GM18951 (cell line): ENCODE data around the gene ADAMTS12.

ENCODE experiments used
- POLR2A ChIP-seq: IDR thresholded peaks from 4 replicates; pipeline ENCODE4 v1.6.1; 2011; ENCODE audit warnings: mild to moderate bottlenecking; ENCODE audit not compliant: insufficient read length, insufficient read depth; ENCODE audit errors: extremely low read depth
- in situ Hi-C: fragments of 300-500 bp; cut with MboI; formaldehyde crosslinking; loops from one replicate; pipeline ENCODE4 v1.12.0; 2022; ENCODE audit warnings: low sequenced_read_pairs, mixed read lengths, inconsistent platforms; ENCODE audit not compliant: unreplicated experiment

The ADAMTS12 gene

GRCh38 chr5:33691856-33692255, 199.9 kb downstream of the ADAMTS12 start:
- in situ Hi-C loops, result no loop called here
- no peak for TF ChIP-seq POLR2A

GRCh38 chr5:33690374-33691135, 201.2 kb downstream of the ADAMTS12 start:
- no peak for TF ChIP-seq POLR2A
- in situ Hi-C loops, result no loop called here

GRCh38 chr5:33688526-33688925, 203.3 kb downstream of the ADAMTS12 start:
- TF ChIP-seq POLR2A, result no peak

GRCh38 chr5:33688066-33688465, 203.7 kb downstream of the ADAMTS12 start:
- in situ Hi-C loops, result no loop called here
- no peak for TF ChIP-seq POLR2A

More at GRCh38 chr5:33688526-33688925, 203.3 kb downstream of the ADAMTS12 start:
- in situ Hi-C loops, result no loop called here

GRCh38 chr5:33685873-33686755, 205.7 kb downstream of the ADAMTS12 start:
- in situ Hi-C loops, result no loop called here
- no peak for TF ChIP-seq POLR2A

- no peak for TF ChIP-seq POLR2A
- in situ Hi-C loops, result no loop called here
Measured at GRCh38 chr5:33684496-33685159, 207.2 kb downstream of the ADAMTS12 start.

- in situ Hi-C loops, result no loop called here
- no peak for TF ChIP-seq POLR2A
Measured at GRCh38 chr5:33679791-33680190, 212.0 kb downstream of the ADAMTS12 start.

GRCh38 chr5:33675958-33676464, 215.8 kb downstream of the ADAMTS12 start:
- in situ Hi-C loops, result no loop called here
- TF ChIP-seq POLR2A, result no peak

GRCh38 chr5:33671700-33672291, 220.0 kb downstream of the ADAMTS12 start:
- in situ Hi-C loops, result no loop called here
- TF ChIP-seq POLR2A, result no peak

- TF ChIP-seq POLR2A, result no peak
- in situ Hi-C loops, result no loop called here
Measured at GRCh38 chr5:33662722-33663427, 228.9 kb downstream of the ADAMTS12 start.

GRCh38 chr5:33659526-33660169, 232.1 kb downstream of the ADAMTS12 start:
- TF ChIP-seq POLR2A, result no peak
- in situ Hi-C loops, result no loop called here
